Endodermal cell (in vitro differentiated cells): ENCODE results near the gene KIF5C. TPM values are rescaled to one million over a fixed set of nuclear protein-coding genes. Genes with fewer than 3 reads are reported as not detected.
A peak's percentile ranks its signal among the peaks of the same experiment; 100 is the strongest.

Source experiments
- DNase-seq: peaks from one replicate; pipeline ENCODE4 v3.0.0-alpha.2; 2017
- H3K27ac ChIP-seq: 2 replicates; pipeline ENCODE4 v1.5.1; 2013; ENCODE audit warnings: mild to moderate bottlenecking, low read depth, low read length, moderate library complexity
- H3K27me3 ChIP-seq: 2 replicates; pipeline ENCODE4 v1.6.1; 2013; ENCODE audit warnings: mild to moderate bottlenecking, low read length, moderate library complexity; ENCODE audit not compliant: insufficient read depth, control insufficient read depth, poor library complexity, severe bottlenecking
- H3K36me3 ChIP-seq: 2 replicates; pipeline ENCODE4 v1.7.0; 2013; ENCODE audit warnings: mild to moderate bottlenecking, low read length, moderate library complexity; ENCODE audit not compliant: control insufficient read depth, insufficient read depth
- H3K4me1 ChIP-seq: one replicate; pipeline ENCODE4 v1.7.0; 2013; ENCODE audit warnings: low read length; ENCODE audit not compliant: control insufficient read depth, insufficient read depth
- H3K4me3 ChIP-seq: 2 replicates; pipeline ENCODE4 v1.5.1; 2013; ENCODE audit warnings: mild to moderate bottlenecking, low read length, moderate library complexity
- H3K9ac ChIP-seq: 2 replicates; pipeline ENCODE4 v1.6.1; 2013; ENCODE audit warnings: mild to moderate bottlenecking, low read length, moderate library complexity; ENCODE audit not compliant: poor library complexity, severe bottlenecking; ENCODE audit errors: extremely low read depth
- H3K9me3 ChIP-seq: 2 replicates; pipeline ENCODE4 v1.6.1; 2013; ENCODE audit warnings: mild to moderate bottlenecking, low read length, moderate library complexity; ENCODE audit not compliant: control insufficient read depth
- H3K27ac Mint-ChIP-seq: 2 replicates; pipeline ENCODE4 v1.8.0; 2020; ENCODE audit warnings: mixed read lengths
- H3K27me3 Mint-ChIP-seq: 2 replicates; pipeline ENCODE4 v1.8.0; 2021; ENCODE audit warnings: mild to moderate bottlenecking, mixed read lengths; ENCODE audit not compliant: insufficient read depth
- H3K36me3 Mint-ChIP-seq: 2 replicates; pipeline ENCODE4 v1.8.0; 2020; ENCODE audit warnings: low read depth, mixed read lengths
- H3K4me1 Mint-ChIP-seq: 2 replicates; pipeline ENCODE4 v1.8.0; 2020; ENCODE audit warnings: mixed read lengths
- H3K4me3 Mint-ChIP-seq: 2 replicates; pipeline ENCODE4 v1.8.0; 2020; ENCODE audit warnings: mild to moderate bottlenecking, moderate library complexity, mixed read lengths
- H3K9me3 Mint-ChIP-seq: 2 replicates; pipeline ENCODE4 v1.8.0; 2020; ENCODE audit warnings: mild to moderate bottlenecking, mixed read lengths
- WGBS, 2 experiments: methylation state at CpG; one replicate each; pipeline versions ENCODE4 v1.1.5 to v1.1.7; 2013; ENCODE audit warnings: missing lambda C conversion rate in 2 of 2, mixed read lengths in 1 of 2; ENCODE audit not compliant: insufficient coverage in 1 of 2, insufficient read length in 1 of 2; 5-methylcytosine and 5-hydroxymethylcytosine counted together
- total RNA-seq, 2 donors: library from RNA; stranded (reverse); fragmentation: NEBNext Ultra II Directional in 1 of 2; extraction: Animal tissue kit (Norgen Biotek cat#: 25700) in 1 of 2; gene quantifications; 2 replicates in 1 of 2; 3 replicates in 1 of 2; pipeline ENCODE4 v1.2.1, GENCODE V29; 2021
- TF ChIP-seq, protein P1 (sequence below): fragments of 200-600 bp; sonication (generic); conservative IDR thresholded peaks from 2 replicates; pipeline ENCODE4 v1.5.0; 2021; ENCODE audit warnings: antibody characterized with exemption, mild to moderate bottlenecking

KIF5C gene
- total RNA-seq, 2 donors from 2014 or later = 39.1 to 41.9 TPM

DNA sequence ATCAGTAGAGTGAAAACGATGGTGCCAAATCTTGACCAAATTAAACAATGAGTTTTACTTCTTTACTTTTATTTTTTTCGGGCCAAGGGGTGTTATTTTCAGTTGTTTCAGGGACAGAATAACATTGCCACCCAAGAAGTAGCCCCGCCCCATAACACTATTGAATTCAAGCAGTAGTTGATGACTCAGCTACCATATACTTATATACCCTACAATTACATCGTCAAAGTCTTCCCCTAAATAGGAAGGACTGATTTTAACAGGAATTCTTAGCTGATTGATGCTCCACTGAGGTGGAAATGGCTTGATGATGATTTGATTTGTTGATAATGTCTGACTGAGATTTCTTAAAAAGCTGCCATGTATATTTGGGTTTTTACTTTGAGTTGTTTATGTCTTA lies 188.2 kb downstream of the KIF5C start:
- H3K27me3 Mint-ChIP-seq = no peaks in the 10 kb centered on the region
- H3K36me3 ChIP-seq = no peaks in the 10 kb centered on the region
- no peak overlapping the region for H3K4me3 Mint-ChIP-seq
- no peak overlapping the region for H3K4me3 ChIP-seq
- peak; percentile 24 for DNase-seq
- H3K4me1 Mint-ChIP-seq = peaks cover 27% of the 10 kb centered on the region
- H3K9ac ChIP-seq = no peak overlapping the region
- WGBS, 2 experiments = 80 to 96% methylated on average over 1 to 4 of the region's 4 CpGs
- H3K36me3 Mint-ChIP-seq = no peaks in the 10 kb centered on the region
- H3K27ac ChIP-seq = no peak overlapping the region
- no peaks in the 10 kb centered on the region for H3K27me3 ChIP-seq
- H3K9me3 ChIP-seq = no peaks in the 10 kb centered on the region
- H3K9me3 Mint-ChIP-seq = peaks cover 5% of the 10 kb centered on the region
- H3K27ac Mint-ChIP-seq = no peak overlapping the region
- H3K4me1 ChIP-seq = peaks cover 6% of the 10 kb centered on the region
- TF ChIP-seq, protein P1, sequence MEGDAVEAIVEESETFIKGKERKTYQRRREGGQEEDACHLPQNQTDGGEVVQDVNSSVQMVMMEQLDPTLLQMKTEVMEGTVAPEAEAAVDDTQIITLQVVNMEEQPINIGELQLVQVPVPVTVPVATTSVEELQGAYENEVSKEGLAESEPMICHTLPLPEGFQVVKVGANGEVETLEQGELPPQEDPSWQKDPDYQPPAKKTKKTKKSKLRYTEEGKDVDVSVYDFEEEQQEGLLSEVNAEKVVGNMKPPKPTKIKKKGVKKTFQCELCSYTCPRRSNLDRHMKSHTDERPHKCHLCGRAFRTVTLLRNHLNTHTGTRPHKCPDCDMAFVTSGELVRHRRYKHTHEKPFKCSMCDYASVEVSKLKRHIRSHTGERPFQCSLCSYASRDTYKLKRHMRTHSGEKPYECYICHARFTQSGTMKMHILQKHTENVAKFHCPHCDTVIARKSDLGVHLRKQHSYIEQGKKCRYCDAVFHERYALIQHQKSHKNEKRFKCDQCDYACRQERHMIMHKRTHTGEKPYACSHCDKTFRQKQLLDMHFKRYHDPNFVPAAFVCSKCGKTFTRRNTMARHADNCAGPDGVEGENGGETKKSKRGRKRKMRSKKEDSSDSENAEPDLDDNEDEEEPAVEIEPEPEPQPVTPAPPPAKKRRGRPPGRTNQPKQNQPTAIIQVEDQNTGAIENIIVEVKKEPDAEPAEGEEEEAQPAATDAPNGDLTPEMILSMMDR = no peak

DNA sequence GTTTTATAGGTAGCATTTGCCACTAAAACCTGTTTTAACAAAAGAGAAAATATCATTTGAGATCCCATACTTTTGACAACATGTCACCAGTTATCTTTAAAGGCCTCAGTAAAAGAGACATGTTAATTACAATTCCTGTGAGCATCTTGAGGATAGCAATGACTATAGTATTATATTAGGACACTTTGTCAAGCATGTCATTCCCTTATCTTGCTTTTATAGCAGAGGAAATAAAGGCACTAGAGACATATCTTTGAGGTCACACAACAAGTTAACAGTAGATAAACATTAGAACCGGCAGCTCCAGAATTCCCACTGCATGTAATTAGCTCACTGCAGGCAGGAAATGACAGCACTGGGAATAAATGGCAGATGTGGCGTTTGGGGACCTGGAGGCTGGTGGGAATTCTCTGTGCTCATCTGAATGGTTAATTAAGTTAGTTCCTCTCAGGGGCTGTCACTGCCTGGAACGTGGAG lies 189.4 kb downstream of the KIF5C start:
- Histone ChIP-seq H3K9me3 (no peaks in the 10 kb centered on the region), H3K9ac (no peak overlapping the region), H3K4me3 (no peak overlapping the region), H3K36me3 (no peaks in the 10 kb centered on the region), H3K27ac (no peak overlapping the region), H3K27me3 (no peaks in the 10 kb centered on the region), H3K4me1 (peaks cover 9% of the 10 kb centered on the region)
- peaks cover 36% of the 10 kb centered on the region for H3K4me1 Mint-ChIP-seq
- DNase-seq = peak; percentile 74
- 68 to 82% methylated on average over 2 to 3 of the region's 3 CpGs for WGBS, 2 experiments
- TF ChIP-seq, protein P1 = no peak
- H3K4me3 Mint-ChIP-seq = no peak overlapping the region
- H3K9me3 Mint-ChIP-seq = peaks cover 5% of the 10 kb centered on the region
- H3K27ac Mint-ChIP-seq = no peak overlapping the region
- H3K36me3 Mint-ChIP-seq = no peaks in the 10 kb centered on the region
- no peaks in the 10 kb centered on the region for H3K27me3 Mint-ChIP-seq

DNA sequence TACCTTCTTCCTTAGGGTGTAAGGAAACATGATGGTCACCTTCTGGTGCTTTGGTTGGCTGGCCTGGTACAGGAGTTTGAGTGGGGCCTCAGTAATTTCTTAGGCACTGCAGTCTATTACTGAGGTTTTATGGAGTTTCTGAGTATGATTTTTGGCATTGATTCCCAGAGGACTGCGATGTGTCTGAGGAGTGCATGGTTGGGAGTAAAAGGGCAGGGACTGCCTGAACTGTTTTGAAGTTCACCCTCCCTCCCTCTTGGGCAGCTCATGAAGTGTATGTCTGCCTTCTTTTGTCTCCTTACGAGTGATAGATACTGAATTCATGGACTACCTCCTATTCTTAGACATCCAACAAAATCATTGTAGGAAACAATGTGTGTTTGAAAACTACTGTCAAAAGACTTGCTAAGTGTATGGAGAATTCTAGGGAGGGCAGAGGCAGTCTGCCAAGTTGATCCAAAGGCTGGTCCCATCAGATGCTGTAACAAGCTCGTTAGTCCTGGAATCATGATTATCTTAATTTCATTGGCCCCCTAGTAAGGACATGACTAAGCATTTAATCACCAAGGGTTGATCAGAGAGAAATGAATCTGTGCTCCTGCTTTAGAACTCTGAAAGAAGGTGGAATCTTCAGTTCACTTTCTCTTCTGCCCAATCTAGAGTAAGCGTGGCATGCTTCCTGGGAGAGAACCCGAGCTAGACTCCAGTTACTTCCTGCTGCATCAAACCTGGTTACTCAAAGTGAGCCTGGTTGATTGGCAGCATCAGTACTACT lies 190.0 kb downstream of the KIF5C start:
- Mint-ChIP-seq H3K4me3 (no peak overlapping the region), H3K4me1 (peaks cover 39% of the 10 kb centered on the region), H3K27ac (no peak overlapping the region), H3K36me3 (no peaks in the 10 kb centered on the region), H3K27me3 (no peaks in the 10 kb centered on the region), H3K9me3 (peaks cover 5% of the 10 kb centered on the region)
- Histone ChIP-seq H3K9ac (no peak overlapping the region), H3K4me3 (no peak overlapping the region), H3K4me1 (peaks cover 9% of the 10 kb centered on the region), H3K9me3 (no peaks in the 10 kb centered on the region), H3K27me3 (no peaks in the 10 kb centered on the region), H3K36me3 (no peaks in the 10 kb centered on the region), H3K27ac (no peak overlapping the region)
- DNase-seq = no peak
- WGBS, 2 experiments = 91 to 98% methylated on average over 3 to 5 of the region's 5 CpGs
- TF ChIP-seq, protein P1 = no peak
